BJ (cell line): ENCODE results near the gene SPECC1L. TPM values are rescaled to one million over a fixed set of nuclear protein-coding genes. Genes with fewer than 3 reads are reported as not detected.

Source experiments
- CTCF ChIA-PET: fragments of 350-600 bp; formaldehyde crosslinking; extraction: SDS; loops from one replicate; lab custom pipeline; 2021; ENCODE audit warnings: antibody characterized with exemption, inconsistent platforms; lab: Yijun Ruan, JAX
- POLR2A ChIA-PET: fragments of 300-600 bp; sonication (Branson Sonifier 250); formaldehyde crosslinking; extraction: SDS; loops from one replicate; lab custom pipeline; 2021; ENCODE audit warnings: antibody characterized with exemption; lab: Charles Lee
- DNase-seq: peaks from one replicate; pipeline ENCODE4 v3.0.0-alpha.2; 2011; ENCODE audit warnings: low read depth
- H3K27me3 ChIP-seq: 2 replicates; pipeline ENCODE4 v1.6.0; 2011; ENCODE audit warnings: low read length; ENCODE audit not compliant: control insufficient read depth, insufficient read depth
- H3K36me3 ChIP-seq: 2 replicates; pipeline ENCODE4 v1.5.1; 2011; ENCODE audit warnings: low read length; ENCODE audit not compliant: control insufficient read depth, insufficient read depth
- H3K4me3 ChIP-seq: 2 replicates; pipeline ENCODE4 v1.5.1; 2011; ENCODE audit warnings: low read depth, mild to moderate bottlenecking, control low read depth, low read length
- CTCF ChIP-seq: IDR thresholded peaks from 2 replicates; pipeline ENCODE4 v1.5.1; 2011; ENCODE audit warnings: low read depth, mild to moderate bottlenecking, control low read depth, inconsistent platforms, low read length, moderate library complexity; ENCODE audit not compliant: insufficient read depth
- polyA plus RNA-seq: library from polyadenylated mRNA; depleted of rRNA; stranded (reverse); fragments of >200 nt; gene quantifications from 2 replicates; pipeline ENCODE4 v1.2.3, GENCODE V29; 2011

Gene SPECC1L
- polyA plus RNA-seq, 1 experiment: 35.1 TPM

- ChIA-PET POLR2A (no interaction called here), CTCF (interaction anchor here (0.9 to 1.1 kb wide), 3 partner anchors 26 to 47 kb away, joined by 3 to 4 read pairs (median 3); no protein-coding TSS in a partner anchor)
- no peaks in the 10 kb centered on the region for H3K36me3 ChIP-seq
- no peak for DNase-seq
- H3K27me3 ChIP-seq: no peaks in the 10 kb centered on the region
- H3K4me3 ChIP-seq: no peak overlapping the region
- no peak for TF ChIP-seq CTCF
Measured at GRCh38 chr22:24460418-24461089, 189.9 kb downstream of the SPECC1L start.

GRCh38 chr22:24463071-24463760 is 192.6 kb downstream of the SPECC1L start:
- no peak overlapping the region for H3K4me3 ChIP-seq
- TF ChIP-seq CTCF: no peak
- H3K36me3 ChIP-seq: no peaks in the 10 kb centered on the region
- ChIA-PET POLR2A (no interaction called here), CTCF (interaction anchor here (0.6 to 0.9 kb wide), 2 partner anchors 26 to 63 kb away, joined by 3 read pairs; no protein-coding TSS in a partner anchor)
- no peaks in the 10 kb centered on the region for H3K27me3 ChIP-seq
- DNase-seq: no peak

- H3K27me3 ChIP-seq: no peaks in the 10 kb centered on the region
- no peak for TF ChIP-seq CTCF
- POLR2A ChIA-PET: no interaction called here
- CTCF ChIA-PET: interaction anchor here (0.9 to 1.3 kb wide), 3 partner anchors 10 to 17 kb away, joined by 3 to 4 read pairs (median 4); no protein-coding TSS in a partner anchor
- no peaks in the 10 kb centered on the region for H3K36me3 ChIP-seq
- H3K4me3 ChIP-seq: no peak overlapping the region
- DNase-seq: no peak
Measured at GRCh38 chr22:24465566-24465965, 194.9 kb downstream of the SPECC1L start.

GRCh38 chr22:24465975-24466374 is 195.3 kb downstream of the SPECC1L start:
- TF ChIP-seq CTCF: no peak
- DNase-seq: no peak
- CTCF ChIA-PET: interaction anchor here (0.9 to 1.6 kb wide), 3 partner anchors 10 to 37 kb away, joined by 3 to 4 read pairs (median 3); no protein-coding TSS in a partner anchor
- no peaks in the 10 kb centered on the region for H3K36me3 ChIP-seq
- H3K27me3 ChIP-seq: no peaks in the 10 kb centered on the region
- POLR2A ChIA-PET: no interaction called here
- H3K4me3 ChIP-seq: no peak overlapping the region

GRCh38 chr22:24466716-24467328 is 196.2 kb downstream of the SPECC1L start:
- Histone ChIP-seq H3K4me3 (no peak overlapping the region), H3K27me3 (no peaks in the 10 kb centered on the region), H3K36me3 (no peaks in the 10 kb centered on the region)
- POLR2A ChIA-PET: no interaction called here
- no peak for TF ChIP-seq CTCF
- CTCF ChIA-PET: interaction anchor here (0.9 to 1.6 kb wide), 4 partner anchors 11 to 36 kb away, joined by 3 to 4 read pairs (median 3); no protein-coding TSS in a partner anchor
- no peak for DNase-seq
